ENCODE results near the gene SLAIN2.
"Not testable (repeated sequence)": the region's sequence is repeated elsewhere in the genome, so short reads cannot be mapped to it uniquely, and the experiment has no call there.

The SLAIN2 gene

GRCh38 chr4:48314746-48315145 is 26.6 kb upstream of the SLAIN2 start:
- H3K9me3 ChIP-seq (replicated peaks; ENCODE audit: low read length); H3K4me2 ChIP-seq (ENCODE audit: low read length); H3K36me3 ChIP-seq (ENCODE audit: insufficient read depth, low read length); H3K27me3 ChIP-seq (ENCODE audit: control insufficient read depth, insufficient read depth, low read length); H3K4me1 ChIP-seq (ENCODE audit: control insufficient read depth, insufficient read depth, low read length); H3K4me3 ChIP-seq (ENCODE audit: low read length); H3K9ac ChIP-seq (ENCODE audit: low read depth, low read length): not testable (repeated sequence)

GRCh38 chr4:48315728-48316630 is 25.4 kb upstream of the SLAIN2 start:
- peak overlapping the region; percentile 37 for H3K4me2 ChIP-seq (ENCODE audit: low read length)
- no peaks in the 10 kb centered on the region for H3K9me3 ChIP-seq (replicated peaks; ENCODE audit: low read length)
- no peak overlapping the region for H3K4me3 ChIP-seq (ENCODE audit: low read length)
- H3K36me3 ChIP-seq (ENCODE audit: insufficient read depth, low read length), result no peaks in the 10 kb centered on the region
- H3K27me3 ChIP-seq (ENCODE audit: control insufficient read depth, insufficient read depth, low read length), result no peaks in the 10 kb centered on the region
- H3K4me1 ChIP-seq (ENCODE audit: control insufficient read depth, insufficient read depth, low read length), result no peaks in the 10 kb centered on the region
- no peak overlapping the region for H3K9ac ChIP-seq (ENCODE audit: low read depth, low read length)

GRCh38 chr4:48321312-48321711 is 20.0 kb upstream of the SLAIN2 start:
- no peak overlapping the region for H3K9ac ChIP-seq (ENCODE audit: low read depth, low read length)
- no peaks in the 10 kb centered on the region for H3K4me1 ChIP-seq (ENCODE audit: control insufficient read depth, insufficient read depth, low read length)
- no peaks in the 10 kb centered on the region for H3K36me3 ChIP-seq (ENCODE audit: insufficient read depth, low read length)
- H3K27me3 ChIP-seq (ENCODE audit: control insufficient read depth, insufficient read depth, low read length), result no peaks in the 10 kb centered on the region
- no peaks in the 10 kb centered on the region for H3K9me3 ChIP-seq (replicated peaks; ENCODE audit: low read length)
- no peak overlapping the region for H3K4me3 ChIP-seq (ENCODE audit: low read length)
- no peak overlapping the region for H3K4me2 ChIP-seq (ENCODE audit: low read length)

- H3K4me1 ChIP-seq (ENCODE audit: control insufficient read depth, insufficient read depth, low read length), result no peaks in the 10 kb centered on the region
These were observed 19.3 kb upstream of the SLAIN2 start for GRCh38 chr4:48322063-48322462.

DNA sequence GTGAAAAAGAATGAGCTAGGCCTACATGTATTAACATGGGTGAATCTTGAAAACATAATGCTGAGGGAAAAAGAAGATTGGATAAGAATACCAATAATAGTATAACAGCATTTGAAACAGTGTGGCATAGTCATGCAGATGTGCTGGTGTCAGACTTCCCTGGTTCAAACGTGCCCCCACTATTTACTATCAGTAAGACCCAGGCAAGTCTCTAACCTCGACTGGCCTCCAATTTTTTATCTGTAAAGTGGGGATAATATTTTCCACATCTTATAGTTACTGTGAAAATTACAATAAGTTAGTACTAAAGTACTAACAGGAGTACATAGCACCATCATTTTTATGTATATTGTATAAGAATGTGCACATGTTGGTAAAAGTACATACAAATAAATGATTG is 17.0 kb upstream of the SLAIN2 start:
- H3K4me2 ChIP-seq (ENCODE audit: low read length), result no peak overlapping the region
- no peaks in the 10 kb centered on the region for H3K9me3 ChIP-seq (replicated peaks; ENCODE audit: low read length)
- H3K27me3 ChIP-seq (ENCODE audit: control insufficient read depth, insufficient read depth, low read length), result no peaks in the 10 kb centered on the region
- no peak overlapping the region for H3K4me3 ChIP-seq (ENCODE audit: low read length)
- H3K4me1 ChIP-seq (ENCODE audit: control insufficient read depth, insufficient read depth, low read length), result peaks cover 5% of the 10 kb centered on the region
- no peaks in the 10 kb centered on the region for H3K36me3 ChIP-seq (ENCODE audit: insufficient read depth, low read length)
- H3K9ac ChIP-seq (ENCODE audit: low read depth, low read length), result no peak overlapping the region

More at GRCh38 chr4:48322063-48322462, 19.3 kb upstream of the SLAIN2 start:
- Histone ChIP-seq H3K9me3 (replicated peaks; ENCODE audit: low read length) (no peaks in the 10 kb centered on the region), H3K9ac (ENCODE audit: low read depth, low read length) (no peak overlapping the region), H3K4me3 (ENCODE audit: low read length) (no peak overlapping the region), H3K36me3 (ENCODE audit: insufficient read depth, low read length) (no peaks in the 10 kb centered on the region), H3K27me3 (ENCODE audit: control insufficient read depth, insufficient read depth, low read length) (no peaks in the 10 kb centered on the region), H3K4me2 (ENCODE audit: low read length) (no peak overlapping the region)

GRCh38 chr4:48329193-48329592 is 12.1 kb upstream of the SLAIN2 start:
- Histone ChIP-seq H3K27me3 (ENCODE audit: control insufficient read depth, insufficient read depth, low read length) (no peaks in the 10 kb centered on the region), H3K9me3 (replicated peaks; ENCODE audit: low read length) (no peaks in the 10 kb centered on the region), H3K4me2 (ENCODE audit: low read length) (peak overlapping the region; percentile 46), H3K4me3 (ENCODE audit: low read length) (no peak overlapping the region), H3K36me3 (ENCODE audit: insufficient read depth, low read length) (no peaks in the 10 kb centered on the region), H3K9ac (ENCODE audit: low read depth, low read length) (peak overlapping the region; percentile 67), H3K4me1 (ENCODE audit: control insufficient read depth, insufficient read depth, low read length) (peaks cover 34% of the 10 kb centered on the region)

- peaks cover 36% of the 10 kb centered on the region for H3K4me1 ChIP-seq (ENCODE audit: control insufficient read depth, insufficient read depth, low read length)
- H3K27me3 ChIP-seq (ENCODE audit: control insufficient read depth, insufficient read depth, low read length), result no peaks in the 10 kb centered on the region
- H3K4me2 ChIP-seq (ENCODE audit: low read length), result peak overlapping the region; percentile 59
- peak overlapping the region; percentile 71 for H3K9ac ChIP-seq (ENCODE audit: low read depth, low read length)
- H3K36me3 ChIP-seq (ENCODE audit: insufficient read depth, low read length), result no peaks in the 10 kb centered on the region
- no peak overlapping the region for H3K4me3 ChIP-seq (ENCODE audit: low read length)
- no peaks in the 10 kb centered on the region for H3K9me3 ChIP-seq (replicated peaks; ENCODE audit: low read length)
These were observed 11.4 kb upstream of the SLAIN2 start for GRCh38 chr4:48329976-48330375.

- H3K36me3 ChIP-seq (ENCODE audit: insufficient read depth, low read length), result no peaks in the 10 kb centered on the region
- no peaks in the 10 kb centered on the region for H3K9me3 ChIP-seq (replicated peaks; ENCODE audit: low read length)
- peak overlapping the region; percentile 24 for H3K9ac ChIP-seq (ENCODE audit: low read depth, low read length)
- H3K4me2 ChIP-seq (ENCODE audit: low read length), result no peak overlapping the region
- no peak overlapping the region for H3K4me3 ChIP-seq (ENCODE audit: low read length)
- peaks cover 41% of the 10 kb centered on the region for H3K4me1 ChIP-seq (ENCODE audit: control insufficient read depth, insufficient read depth, low read length)
- H3K27me3 ChIP-seq (ENCODE audit: control insufficient read depth, insufficient read depth, low read length), result no peaks in the 10 kb centered on the region
These were observed 9.6 kb upstream of the SLAIN2 start for GRCh38 chr4:48331577-48332330.

DNA sequence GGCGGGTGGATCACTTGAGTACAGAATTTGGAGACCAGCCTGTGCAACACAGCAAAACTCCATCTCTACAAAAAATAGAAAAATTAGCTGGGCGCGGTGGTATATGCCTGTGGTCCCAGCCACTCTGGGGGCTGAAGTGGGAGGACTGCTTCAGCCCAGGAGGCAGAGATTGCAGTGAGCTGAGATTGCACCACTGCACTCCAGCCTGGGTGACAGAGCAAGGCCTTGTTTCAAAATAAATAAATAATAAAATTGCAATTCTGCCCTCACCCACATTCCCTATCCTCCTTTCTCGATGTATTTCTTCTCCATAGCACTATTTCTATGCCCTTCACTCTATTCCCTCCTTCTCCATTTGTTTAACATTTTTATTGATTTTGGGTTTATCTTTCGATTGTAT is 8.7 kb upstream of the SLAIN2 start:
- H3K36me3 ChIP-seq (ENCODE audit: insufficient read depth, low read length), result no peaks in the 10 kb centered on the region
- no peak overlapping the region for H3K9ac ChIP-seq (ENCODE audit: low read depth, low read length)
- H3K4me3 ChIP-seq (ENCODE audit: low read length), result no peak overlapping the region
- H3K4me1 ChIP-seq (ENCODE audit: control insufficient read depth, insufficient read depth, low read length), result peaks cover 41% of the 10 kb centered on the region
- no peak overlapping the region for H3K4me2 ChIP-seq (ENCODE audit: low read length)
- no peaks in the 10 kb centered on the region for H3K27me3 ChIP-seq (ENCODE audit: control insufficient read depth, insufficient read depth, low read length)
- H3K9me3 ChIP-seq (replicated peaks; ENCODE audit: low read length), result no peaks in the 10 kb centered on the region

- Histone ChIP-seq H3K9ac (ENCODE audit: low read depth, low read length) (no peak overlapping the region), H3K4me1 (ENCODE audit: control insufficient read depth, insufficient read depth, low read length) (peaks cover 44% of the 10 kb centered on the region), H3K4me2 (ENCODE audit: low read length) (no peak overlapping the region), H3K27me3 (ENCODE audit: control insufficient read depth, insufficient read depth, low read length) (no peaks in the 10 kb centered on the region), H3K4me3 (ENCODE audit: low read length) (no peak overlapping the region), H3K9me3 (replicated peaks; ENCODE audit: low read length) (no peaks in the 10 kb centered on the region), H3K36me3 (ENCODE audit: insufficient read depth, low read length) (no peaks in the 10 kb centered on the region)
These were observed 7.7 kb upstream of the SLAIN2 start for GRCh38 chr4:48333587-48333986.

DNA sequence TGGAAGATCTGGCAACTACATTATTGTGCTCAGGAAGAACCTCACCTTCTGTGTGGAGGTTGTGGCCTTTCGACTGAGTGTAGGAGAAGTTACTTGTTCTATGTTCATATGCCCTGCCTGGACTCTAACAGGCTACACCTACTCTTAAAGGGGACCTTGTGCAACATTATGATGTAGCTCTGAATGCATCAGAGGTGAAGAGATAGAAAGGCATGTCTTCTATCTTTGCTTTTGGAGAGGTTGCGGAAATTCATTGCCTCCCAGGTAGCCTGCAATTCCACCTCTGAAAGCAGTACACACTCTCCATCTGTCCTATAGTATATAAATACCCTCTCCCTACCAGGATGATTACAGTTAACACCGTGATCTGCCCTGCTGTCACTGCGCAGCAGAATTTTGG is 7.1 kb upstream of the SLAIN2 start:
- Histone ChIP-seq H3K9me3 (replicated peaks; ENCODE audit: low read length) (no peaks in the 10 kb centered on the region), H3K36me3 (ENCODE audit: insufficient read depth, low read length) (no peaks in the 10 kb centered on the region), H3K27me3 (ENCODE audit: control insufficient read depth, insufficient read depth, low read length) (no peaks in the 10 kb centered on the region), H3K4me3 (ENCODE audit: low read length) (no peak overlapping the region), H3K9ac (ENCODE audit: low read depth, low read length) (no peak overlapping the region), H3K4me1 (ENCODE audit: control insufficient read depth, insufficient read depth, low read length) (peaks cover 39% of the 10 kb centered on the region), H3K4me2 (ENCODE audit: low read length) (no peak overlapping the region)

All from skeletal muscle satellite cell (primary cell).